RPMI8226 (cell line): ENCODE data around the gene NHERF2.
"Not testable (repeated sequence)": the region's sequence is repeated elsewhere in the genome, so short reads cannot be mapped to it uniquely, and the experiment has no call there.

Experiments used
- DNase-seq: peaks from one replicate; pipeline ENCODE4 v3.0.0-alpha.2; 2015

The NHERF2 gene

DNA sequence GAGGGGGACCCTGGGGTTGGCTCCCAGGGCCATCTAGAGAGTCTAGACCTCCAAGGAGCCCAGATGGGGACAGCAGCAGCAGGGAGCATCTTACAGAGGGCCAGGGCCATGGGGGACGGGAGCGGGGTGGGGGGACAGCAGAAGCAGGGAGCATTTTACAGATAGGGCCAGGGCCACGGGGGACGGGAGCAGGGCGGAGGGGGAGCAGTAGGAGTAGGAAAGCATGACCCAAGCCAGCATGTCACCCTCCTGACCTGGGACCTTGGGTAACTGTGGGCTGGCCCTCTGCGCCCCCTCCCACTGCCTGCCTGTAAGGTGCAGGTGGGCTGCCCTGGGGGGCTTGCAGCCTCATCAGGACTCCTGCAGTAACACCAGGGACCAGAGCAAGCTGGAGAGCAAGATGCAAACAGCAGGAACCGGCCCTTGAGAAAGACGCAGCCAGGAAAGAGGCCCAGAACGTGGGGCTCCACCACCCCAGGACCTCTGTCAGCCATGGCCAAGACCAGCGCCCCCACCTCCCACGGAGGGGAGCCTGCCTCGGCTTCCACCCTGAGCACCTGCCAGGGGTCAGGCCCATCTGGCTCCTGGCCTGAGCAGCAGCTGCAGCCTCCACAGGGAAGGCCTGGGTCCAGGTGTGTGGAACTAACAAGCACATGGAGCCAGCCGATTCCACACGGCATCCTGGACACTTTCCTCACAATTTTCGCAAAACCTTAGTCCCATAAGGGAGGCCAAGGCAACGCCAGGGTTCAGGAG, 19.4 kb upstream of the NHERF2 start:
- DNase-seq: no peak

DNA sequence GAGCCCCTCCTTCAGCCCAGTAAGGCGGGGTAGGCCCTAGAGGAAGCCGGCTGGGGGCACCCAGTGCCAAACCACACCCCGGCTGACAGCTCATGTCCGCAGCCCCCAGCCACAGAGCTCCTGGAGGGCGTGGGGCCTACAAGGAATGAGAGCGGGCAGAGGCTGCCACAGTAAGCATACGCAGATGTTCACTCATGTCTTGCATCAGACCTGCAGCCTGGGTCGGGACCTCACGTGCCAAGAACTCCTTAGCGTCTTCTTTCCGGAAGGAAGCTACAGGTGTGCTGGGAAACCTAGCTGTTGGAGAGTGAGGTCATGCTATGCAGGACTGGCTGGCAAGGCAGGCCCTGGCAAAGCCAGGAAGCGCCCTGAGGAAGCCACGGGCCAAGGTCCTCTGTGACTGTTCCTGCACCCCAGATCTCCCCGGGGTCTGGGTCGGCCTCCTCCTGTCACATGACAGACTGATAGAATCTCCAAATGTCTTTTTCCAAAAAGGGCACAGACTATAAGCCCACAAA, 18.6 kb upstream of the NHERF2 start:
- peak; percentile 74 for DNase-seq

DNA sequence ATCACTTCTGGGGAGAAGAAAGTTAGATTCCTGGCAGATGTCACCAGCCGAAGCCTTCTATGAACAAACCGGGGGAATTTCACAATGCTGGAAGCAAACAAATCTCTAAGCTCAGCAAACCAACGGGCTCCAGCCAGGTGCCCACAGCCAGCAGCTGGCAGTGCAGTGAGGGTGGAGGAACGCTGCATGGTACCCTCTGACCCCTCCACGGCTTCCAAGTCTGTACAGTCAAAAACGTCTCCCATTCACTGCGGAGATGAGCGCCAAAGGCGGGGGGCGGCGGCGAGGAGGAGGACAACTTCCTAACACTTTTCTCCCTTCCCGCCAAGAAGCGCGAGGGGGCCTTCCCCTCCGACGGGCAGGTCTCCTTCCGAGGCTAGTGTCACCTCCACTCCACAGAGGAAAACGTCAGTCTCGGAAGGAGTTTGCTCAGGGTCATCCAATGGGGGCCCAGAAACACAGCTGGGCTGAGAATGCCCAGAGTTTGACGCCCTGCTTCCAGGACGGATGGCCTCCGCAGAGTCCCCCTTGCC, 18.0 kb upstream of the NHERF2 start:
- peak; percentile 74 for DNase-seq

DNA sequence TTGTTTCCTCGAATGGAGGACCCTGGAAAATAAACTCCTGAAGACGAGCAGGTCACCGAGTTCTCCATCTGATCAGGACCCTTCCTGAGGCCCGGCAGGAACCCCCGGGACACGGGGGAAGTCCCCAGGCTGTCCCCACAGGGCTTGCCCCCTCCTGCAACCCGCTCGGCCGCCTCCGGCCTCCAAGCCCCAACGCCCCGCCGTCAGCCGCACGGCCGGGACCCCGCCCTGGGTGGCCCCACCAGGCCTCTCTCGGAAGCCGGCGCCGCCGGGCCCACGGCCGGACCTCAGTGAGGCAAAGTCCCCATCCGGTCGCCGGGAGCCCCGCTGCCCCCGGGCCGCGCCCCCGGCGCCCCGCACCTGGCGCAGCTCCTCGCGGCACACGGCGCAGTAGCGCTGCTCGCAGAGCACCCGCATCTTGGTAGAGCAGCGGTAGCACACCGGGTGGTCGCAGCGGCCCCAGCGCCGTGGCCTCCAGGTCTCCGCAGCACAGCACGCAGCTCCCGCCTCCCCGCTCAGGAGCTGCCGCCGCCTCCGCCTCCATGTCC, 17.5 kb upstream of the NHERF2 start:
- peak; percentile 48 for DNase-seq

- peak; percentile 96 for DNase-seq
Observed at GRCh38 chr16:2009791-2010510, 16.8 kb upstream of the NHERF2 start, which contains the start of gene ZNF598. TSS of gene ZNF598 (minus strand) at chr16:2009821.

DNA sequence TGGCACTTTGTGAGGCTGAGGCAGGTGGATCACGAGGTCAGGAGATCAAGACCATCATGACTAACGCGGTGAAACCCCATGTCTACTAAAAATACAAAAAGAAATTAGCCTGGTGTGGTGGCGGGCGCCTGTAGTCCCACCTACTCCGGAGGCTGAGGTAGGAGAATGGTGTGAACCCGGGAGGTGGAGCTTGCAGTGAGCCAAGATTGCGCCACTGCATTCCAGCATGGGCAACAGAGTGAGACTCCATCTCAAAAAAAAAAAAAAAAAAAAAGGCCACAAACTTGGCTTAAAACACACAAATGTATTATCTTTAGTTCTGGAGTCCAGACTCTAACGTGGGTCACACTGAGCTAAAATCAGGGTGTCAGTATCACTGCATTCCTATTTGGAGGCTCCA, 15.0 kb upstream of the NHERF2 start:
- DNase-seq: not testable (repeated sequence)

DNA sequence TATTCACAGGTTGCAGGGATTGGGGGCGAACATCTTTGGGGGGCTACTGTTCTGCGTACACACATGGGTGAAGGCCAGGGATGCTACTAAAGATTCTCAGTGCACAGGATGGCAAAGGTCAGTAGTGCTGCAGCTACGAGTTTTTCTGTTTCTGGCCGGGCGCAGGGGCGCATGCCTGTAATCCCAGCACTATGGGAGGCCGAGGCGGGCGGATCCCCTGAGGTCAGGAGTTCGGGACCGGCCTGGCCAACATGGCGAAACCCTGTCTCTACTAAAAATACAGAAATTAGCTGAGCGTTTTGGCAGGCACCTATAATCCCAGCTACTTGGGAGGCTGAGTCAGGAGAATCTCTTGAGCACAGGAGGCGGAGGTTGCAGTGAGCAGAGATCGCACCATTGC, 13.2 kb upstream of the NHERF2 start:
- DNase-seq: no peak

- DNase-seq: no peak
Observed at GRCh38 chr16:2015117-2015946, 11.4 kb upstream of the NHERF2 start.

DNA sequence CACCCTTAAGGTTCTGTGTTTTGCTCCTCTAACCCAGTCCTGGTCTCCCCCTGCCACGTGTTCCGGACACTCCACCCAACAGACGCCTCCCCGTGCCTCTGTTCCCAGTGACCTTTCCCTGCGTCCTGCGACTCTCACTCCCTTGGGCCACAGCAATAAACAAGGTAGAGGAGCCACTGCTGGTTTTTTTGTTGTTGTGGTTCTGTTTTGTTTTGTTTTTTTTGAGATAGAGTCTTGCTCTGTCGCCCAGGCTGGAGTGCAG, 10.8 kb upstream of the NHERF2 start:
- no peak for DNase-seq

GRCh38 chr16:2016407-2016922, 10.2 kb upstream of the NHERF2 start:
- DNase-seq: no peak

DNA sequence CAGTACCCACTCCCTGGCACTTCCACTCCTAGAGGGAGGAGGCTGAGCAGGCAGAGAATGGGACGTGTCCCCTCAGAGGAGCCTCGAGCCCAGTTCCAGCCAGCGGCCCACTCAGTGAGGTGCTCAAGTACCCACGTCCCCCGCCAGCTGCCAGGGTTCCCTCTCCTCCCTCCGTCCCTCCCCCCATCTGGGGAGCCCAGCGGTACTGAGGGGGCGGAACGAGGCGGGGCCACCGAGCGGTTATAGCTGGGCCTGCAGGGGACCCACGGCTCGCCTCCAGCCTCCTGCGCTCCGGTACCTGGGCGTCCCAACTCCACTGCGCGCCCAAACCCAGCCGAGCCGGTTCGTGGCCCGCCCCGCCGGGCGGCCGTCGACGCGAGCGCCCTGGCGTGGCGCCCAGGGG, 7.2 kb upstream of the NHERF2 start, which contains the start of gene NPW:
Gene NPW, plus strand, starts transcription at position 268 of the 403 bp plus-strand sequence.
- peak; percentile 66 for DNase-seq

DNA sequence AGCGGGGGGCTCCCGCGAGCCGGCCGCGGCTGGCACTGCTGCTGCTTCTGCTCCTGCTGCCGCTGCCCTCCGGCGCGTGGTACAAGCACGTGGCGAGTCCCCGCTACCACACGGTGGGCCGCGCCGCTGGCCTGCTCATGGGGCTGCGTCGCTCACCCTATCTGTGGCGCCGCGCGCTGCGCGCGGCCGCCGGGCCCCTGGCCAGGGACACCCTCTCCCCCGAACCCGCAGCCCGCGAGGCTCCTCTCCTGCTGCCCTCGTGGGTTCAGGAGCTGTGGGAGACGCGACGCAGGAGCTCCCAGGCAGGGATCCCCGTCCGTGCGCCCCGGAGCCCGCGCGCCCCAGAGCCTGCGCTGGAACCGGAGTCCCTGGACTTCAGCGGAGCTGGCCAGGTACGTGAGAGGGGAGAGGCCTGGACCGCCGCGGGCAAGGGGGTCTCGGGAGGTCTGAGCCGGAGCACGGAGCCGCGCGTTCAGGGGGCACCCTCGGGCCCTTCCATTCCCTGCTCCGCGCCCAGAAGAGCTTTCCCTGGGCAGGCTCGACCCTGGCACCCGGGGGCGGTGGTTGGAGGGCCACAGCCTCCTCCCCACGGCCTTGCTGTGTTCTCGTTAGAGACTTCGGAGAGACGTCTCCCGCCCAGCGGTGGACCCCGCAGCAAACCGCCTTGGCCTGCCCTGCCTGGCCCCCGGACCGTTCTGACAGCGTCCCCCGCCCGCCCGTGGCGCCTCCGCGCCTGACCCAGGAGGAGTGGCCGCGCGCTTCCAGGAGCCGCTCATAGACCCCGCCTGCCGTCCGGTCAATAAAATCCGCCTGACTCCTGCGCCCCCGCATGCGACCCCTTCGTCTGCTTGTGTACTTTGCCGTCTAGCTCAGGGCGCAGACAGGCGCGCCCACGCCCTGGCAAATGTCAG, 6.5 kb upstream of the NHERF2 start:
- DNase-seq: peak; percentile 54

GRCh38 chr16:2022723-2023091, 4.0 kb upstream of the NHERF2 start:
- DNase-seq: peak; percentile 53

GRCh38 chr16:2023092-2024031, 3.3 kb upstream of the NHERF2 start:
- peak; percentile 94 for DNase-seq

DNA sequence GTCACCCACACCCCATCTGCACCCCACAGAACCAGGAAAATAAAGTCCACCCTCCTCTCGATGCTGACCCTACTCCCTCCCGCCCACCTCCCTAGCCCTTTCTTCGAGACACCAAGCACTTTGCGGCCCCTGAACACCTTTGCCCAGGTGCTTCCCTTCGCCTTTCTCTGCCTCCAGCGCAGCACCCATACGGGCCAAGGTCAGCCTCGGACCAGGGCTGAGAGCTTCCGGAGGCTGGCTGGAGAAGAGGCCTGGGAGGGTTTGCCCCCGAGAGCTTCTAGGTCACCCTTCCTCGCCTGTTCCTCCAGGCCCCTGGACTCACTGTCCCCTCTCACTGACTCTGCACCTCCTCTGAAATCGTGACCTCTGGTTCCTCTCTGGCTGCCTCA, 2.7 kb upstream of the NHERF2 start:
- no peak for DNase-seq

GRCh38 chr16:2025251-2025650, 1.5 kb upstream of the NHERF2 start:
- DNase-seq: no peak

- DNase-seq: no peak
Observed at GRCh38 chr16:2025878-2026460, 733 bp upstream of the NHERF2 start.

DNA sequence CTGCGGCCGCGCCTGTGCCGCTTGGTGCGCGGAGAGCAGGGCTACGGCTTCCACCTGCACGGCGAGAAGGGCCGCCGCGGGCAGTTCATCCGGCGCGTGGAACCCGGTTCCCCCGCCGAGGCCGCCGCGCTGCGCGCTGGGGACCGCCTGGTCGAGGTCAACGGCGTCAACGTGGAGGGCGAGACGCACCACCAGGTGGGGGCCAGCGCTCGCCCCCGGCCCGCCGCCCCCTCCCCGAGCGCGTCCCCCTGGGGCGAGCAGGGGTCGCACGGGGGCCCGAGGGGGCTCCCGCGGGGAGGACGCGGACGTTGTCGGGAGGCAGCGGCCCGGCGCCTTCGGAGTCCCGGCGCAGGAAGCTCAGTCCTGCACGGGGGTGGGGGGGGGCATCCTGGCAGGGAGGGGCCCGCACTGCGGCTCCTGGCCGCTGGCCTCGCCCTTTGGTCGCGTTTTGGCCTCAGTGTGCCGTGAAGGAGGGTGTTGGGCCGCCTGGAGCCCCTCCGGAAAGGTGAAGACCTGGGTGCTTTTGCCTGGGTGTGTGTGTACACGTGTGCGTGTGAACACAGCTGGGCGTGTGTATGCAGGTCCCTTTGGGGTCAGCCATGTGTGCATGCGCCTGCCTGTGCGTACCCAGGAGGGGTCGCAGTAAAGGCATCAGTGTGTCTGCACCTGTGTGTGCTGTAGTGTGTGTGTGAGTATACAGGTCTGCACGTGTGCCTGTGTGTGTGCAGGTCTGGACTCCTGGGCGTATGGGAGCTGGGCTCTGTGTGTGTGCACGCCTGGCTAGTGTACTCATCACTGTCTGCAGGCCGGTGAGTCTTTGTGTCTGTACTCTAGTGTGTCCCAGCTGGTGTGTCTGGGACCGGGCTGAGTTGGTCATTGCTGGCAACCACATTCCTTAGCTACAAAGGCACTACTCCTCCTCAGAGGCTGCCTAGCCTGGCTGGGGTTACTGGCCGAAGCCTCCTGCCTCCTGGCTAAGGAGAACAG, 615 bp downstream of the NHERF2 start:
- DNase-seq: peak; percentile 63

- no peak for DNase-seq
Observed at GRCh38 chr16:2028146-2028545, 1.4 kb downstream of the NHERF2 start.
